BJ (cell line): ENCODE results near the gene BTBD3. TPM values are rescaled to one million over a fixed set of nuclear protein-coding genes. Genes with fewer than 3 reads are reported as not detected.

ENCODE experiments used
- CTCF ChIA-PET: fragments of 350-600 bp; formaldehyde crosslinking; extraction: SDS; loops from one replicate; lab custom pipeline; 2021; ENCODE audit warnings: antibody characterized with exemption, inconsistent platforms; lab: Yijun Ruan, JAX
- POLR2A ChIA-PET: fragments of 300-600 bp; sonication (Branson Sonifier 250); formaldehyde crosslinking; extraction: SDS; loops from one replicate; lab custom pipeline; 2021; ENCODE audit warnings: antibody characterized with exemption; lab: Charles Lee
- DNase-seq: peaks from one replicate; pipeline ENCODE4 v3.0.0-alpha.2; 2011; ENCODE audit warnings: low read depth
- H3K27me3 ChIP-seq: 2 replicates; pipeline ENCODE4 v1.6.0; 2011; ENCODE audit warnings: low read length; ENCODE audit not compliant: control insufficient read depth, insufficient read depth
- H3K36me3 ChIP-seq: 2 replicates; pipeline ENCODE4 v1.5.1; 2011; ENCODE audit warnings: low read length; ENCODE audit not compliant: control insufficient read depth, insufficient read depth
- H3K4me3 ChIP-seq: 2 replicates; pipeline ENCODE4 v1.5.1; 2011; ENCODE audit warnings: low read depth, mild to moderate bottlenecking, control low read depth, low read length
- polyA plus RNA-seq: library from polyadenylated mRNA; depleted of rRNA; stranded (reverse); fragments of >200 nt; gene quantifications from 2 replicates; pipeline ENCODE4 v1.2.3, GENCODE V29; 2011
- TF ChIP-seq, protein P1 (sequence below): IDR thresholded peaks from 2 replicates; pipeline ENCODE4 v1.5.1; 2011; ENCODE audit warnings: low read depth, mild to moderate bottlenecking, control low read depth, inconsistent platforms, low read length, moderate library complexity; ENCODE audit not compliant: insufficient read depth

The BTBD3 gene
- polyA plus RNA-seq, 1 experiment: 21.3 TPM

DNA sequence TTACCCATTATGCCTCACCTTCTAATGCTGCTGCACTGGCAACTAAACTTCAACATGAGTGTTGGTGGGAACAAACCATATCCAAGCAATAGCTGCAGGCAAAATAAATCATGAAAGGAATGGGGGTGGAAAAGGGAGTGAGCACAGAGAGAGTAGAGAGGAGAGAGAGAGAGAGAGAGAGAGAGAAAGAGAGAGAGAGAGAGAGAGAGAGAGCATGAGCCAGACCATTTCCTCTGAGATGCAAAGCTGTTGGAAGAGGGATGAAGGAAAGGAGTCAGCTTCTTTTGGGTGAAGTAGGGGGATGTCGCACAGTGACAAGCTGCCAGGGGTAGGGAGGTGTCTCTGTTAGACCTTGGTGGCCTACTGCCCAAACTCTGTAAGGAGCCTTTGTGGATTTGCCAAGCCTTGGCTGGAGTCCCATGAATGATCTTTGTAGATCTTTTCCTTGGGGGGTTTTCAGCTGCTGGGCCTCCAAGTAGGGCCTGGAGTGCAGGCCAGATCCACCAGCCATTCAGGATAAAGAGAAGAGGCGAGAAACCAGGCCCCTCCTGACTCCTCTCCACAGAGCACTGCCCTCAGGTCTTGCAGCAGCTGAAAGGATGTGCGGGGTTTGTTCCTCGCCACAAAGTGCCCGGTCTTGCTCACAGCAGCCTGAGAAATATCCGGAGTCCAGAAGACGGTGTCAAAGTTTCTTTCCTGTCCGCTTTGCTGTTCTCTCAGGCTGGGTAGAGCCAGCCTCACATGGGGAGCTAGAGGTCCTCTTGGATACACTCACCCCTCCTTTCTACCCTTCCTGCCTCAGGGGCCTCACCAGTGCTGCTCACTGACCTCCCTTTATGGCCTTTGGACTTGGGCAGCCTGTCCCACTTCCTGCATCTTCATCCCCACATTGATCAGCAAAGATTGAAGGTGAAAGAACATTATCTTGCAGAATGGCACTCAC lies 17.8 kb downstream of the BTBD3 start:
- ChIA-PET CTCF (interaction anchor here (0.8 to 1.4 kb wide), 3 partner anchors 9 to 77 kb away, joined by 3 read pairs; no protein-coding TSS in a partner anchor), POLR2A (no interaction called here)
- TF ChIP-seq, protein P1, sequence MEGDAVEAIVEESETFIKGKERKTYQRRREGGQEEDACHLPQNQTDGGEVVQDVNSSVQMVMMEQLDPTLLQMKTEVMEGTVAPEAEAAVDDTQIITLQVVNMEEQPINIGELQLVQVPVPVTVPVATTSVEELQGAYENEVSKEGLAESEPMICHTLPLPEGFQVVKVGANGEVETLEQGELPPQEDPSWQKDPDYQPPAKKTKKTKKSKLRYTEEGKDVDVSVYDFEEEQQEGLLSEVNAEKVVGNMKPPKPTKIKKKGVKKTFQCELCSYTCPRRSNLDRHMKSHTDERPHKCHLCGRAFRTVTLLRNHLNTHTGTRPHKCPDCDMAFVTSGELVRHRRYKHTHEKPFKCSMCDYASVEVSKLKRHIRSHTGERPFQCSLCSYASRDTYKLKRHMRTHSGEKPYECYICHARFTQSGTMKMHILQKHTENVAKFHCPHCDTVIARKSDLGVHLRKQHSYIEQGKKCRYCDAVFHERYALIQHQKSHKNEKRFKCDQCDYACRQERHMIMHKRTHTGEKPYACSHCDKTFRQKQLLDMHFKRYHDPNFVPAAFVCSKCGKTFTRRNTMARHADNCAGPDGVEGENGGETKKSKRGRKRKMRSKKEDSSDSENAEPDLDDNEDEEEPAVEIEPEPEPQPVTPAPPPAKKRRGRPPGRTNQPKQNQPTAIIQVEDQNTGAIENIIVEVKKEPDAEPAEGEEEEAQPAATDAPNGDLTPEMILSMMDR: no peak
- DNase-seq: no peak
- H3K36me3 ChIP-seq: no peaks in the 10 kb centered on the region
- no peaks in the 10 kb centered on the region for H3K27me3 ChIP-seq
- no peak overlapping the region for H3K4me3 ChIP-seq

DNA sequence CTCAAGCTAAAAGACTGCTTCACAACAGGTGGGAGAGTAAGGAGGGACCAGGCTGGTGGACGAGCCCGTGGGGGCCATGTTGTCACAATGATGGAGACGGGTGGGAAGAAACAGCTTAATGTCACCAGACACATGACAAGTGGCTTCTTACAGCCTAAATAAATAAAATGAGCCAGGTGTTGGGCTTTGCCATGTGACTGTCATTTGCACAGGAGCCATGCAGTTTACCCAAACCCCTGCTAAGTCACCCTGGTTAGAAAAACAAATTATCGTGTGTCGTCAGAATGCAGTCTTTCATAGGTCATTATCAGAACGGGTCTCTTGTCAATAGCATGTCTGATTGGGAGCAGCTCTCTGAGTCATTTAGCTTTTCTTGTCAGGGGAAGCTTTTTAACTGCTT lies 18.5 kb downstream of the BTBD3 start:
- H3K36me3 ChIP-seq: no peaks in the 10 kb centered on the region
- DNase-seq: no peak
- TF ChIP-seq, protein P1: no peak
- no peaks in the 10 kb centered on the region for H3K27me3 ChIP-seq
- ChIA-PET POLR2A (no interaction called here), CTCF (interaction anchor here (1.0 to 1.4 kb wide), 2 partner anchors 10 to 13 kb away, joined by 3 read pairs; no protein-coding TSS in a partner anchor)
- H3K4me3 ChIP-seq: no peak overlapping the region

DNA sequence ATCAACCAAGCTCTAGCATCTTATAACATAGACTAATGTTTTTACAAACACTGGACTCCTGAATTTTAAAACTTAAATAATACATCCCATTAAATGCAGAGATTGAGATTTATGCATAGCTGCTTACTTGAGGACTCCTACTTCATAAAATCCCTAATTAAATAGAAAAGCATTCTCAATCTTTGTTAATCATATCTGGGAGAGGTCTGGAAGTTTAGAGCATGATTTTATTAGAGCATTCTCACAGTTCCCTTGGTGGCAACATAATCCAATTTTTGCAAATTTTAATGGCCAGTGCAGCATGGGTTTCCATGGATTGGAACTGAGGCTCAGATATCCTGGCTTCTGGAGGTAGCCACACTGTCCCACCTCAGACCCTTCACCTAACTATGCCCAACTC lies 19.5 kb downstream of the BTBD3 start:
- Histone ChIP-seq H3K4me3 (no peak overlapping the region), H3K27me3 (no peaks in the 10 kb centered on the region), H3K36me3 (no peaks in the 10 kb centered on the region)
- no peak for DNase-seq
- TF ChIP-seq, protein P1: no peak
- ChIA-PET CTCF (interaction anchor here (1.2 kb wide), 1 partner anchor 9 kb away, joined by 4 read pairs; no protein-coding TSS in a partner anchor), POLR2A (no interaction called here)

DNA sequence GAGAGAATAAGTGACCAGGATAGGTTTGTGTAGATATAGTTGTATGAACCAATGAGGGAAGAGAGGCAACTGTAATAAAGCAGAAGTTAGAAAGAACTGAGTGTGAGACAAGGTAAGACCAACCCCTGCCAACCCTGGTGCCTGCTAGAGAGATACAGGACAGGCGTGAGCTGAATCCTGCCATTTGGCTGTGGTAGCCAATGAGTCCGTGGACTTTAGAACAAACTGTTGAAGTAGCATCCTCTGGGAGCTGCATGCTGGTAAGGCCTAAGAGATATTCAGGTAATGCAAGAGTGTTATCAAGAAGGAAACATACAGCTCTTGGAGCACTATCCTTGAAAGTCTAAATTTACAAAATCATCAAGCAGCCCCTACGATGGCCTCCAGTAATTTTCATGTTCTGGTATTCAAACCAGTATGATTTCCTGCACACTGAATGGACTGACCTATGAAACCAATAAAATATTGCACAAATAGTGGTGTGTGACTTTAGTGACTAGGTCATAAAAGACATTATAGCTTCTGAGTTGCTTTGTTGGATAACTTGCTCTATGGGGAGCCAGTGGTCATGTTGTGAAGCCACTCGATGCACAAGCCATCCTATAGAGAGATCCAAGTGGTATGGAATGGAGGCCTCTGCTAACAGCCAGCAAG lies 24.0 kb downstream of the BTBD3 start:
- Histone ChIP-seq H3K4me3 (no peak overlapping the region), H3K36me3 (no peaks in the 10 kb centered on the region), H3K27me3 (no peaks in the 10 kb centered on the region)
- TF ChIP-seq, protein P1: no peak
- POLR2A ChIA-PET: no interaction called here
- DNase-seq: no peak
- CTCF ChIA-PET: interaction anchor here (1.2 kb wide), 1 partner anchor 25 kb away, joined by 3 read pairs; no protein-coding TSS in a partner anchor

DNA sequence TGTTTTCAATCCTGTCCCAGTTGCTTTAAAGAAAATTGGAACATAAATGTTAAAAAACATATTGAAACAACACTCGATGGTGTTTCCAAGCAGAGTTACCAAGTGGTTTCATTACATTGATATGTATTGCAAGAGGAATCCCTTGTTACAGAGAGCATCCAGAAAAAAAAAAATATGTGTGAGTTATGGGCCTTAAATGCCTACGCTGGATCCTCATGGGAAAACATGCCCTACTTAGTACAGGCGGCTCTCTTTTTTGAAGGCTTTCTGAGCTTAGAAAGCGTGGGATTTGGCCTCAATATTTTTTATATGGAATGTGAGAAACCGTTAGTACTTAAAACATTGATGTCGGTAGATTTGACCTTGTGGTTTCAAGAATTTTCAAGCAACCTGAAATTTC lies 26.1 kb downstream of the BTBD3 start:
- DNase-seq: no peak
- Histone ChIP-seq H3K36me3 (no peaks in the 10 kb centered on the region), H3K4me3 (no peak overlapping the region), H3K27me3 (no peaks in the 10 kb centered on the region)
- POLR2A ChIA-PET: no interaction called here
- CTCF ChIA-PET: interaction anchor here (1.0 kb wide), 1 partner anchor 9 kb away, joined by 3 read pairs; no protein-coding TSS in a partner anchor
- TF ChIP-seq, protein P1: no peak
